Activated naive CD4-positive, alpha-beta T cell treated with anti-CD3 and anti-CD28 coated beads, Interleukin-2, amount 50 U/mL, for 24 hours (primary cell): ENCODE results near the gene TLR10.
"Not testable (repeated sequence)": the region's sequence is repeated elsewhere in the genome, so short reads cannot be mapped to it uniquely, and the experiment has no call there.

Experiments used
- H3K27ac Mint-ChIP-seq: one replicate; pipeline ENCODE4 v1.8.0; 2021; ENCODE audit warnings: mild to moderate bottlenecking, mixed read lengths
- H3K27me3 Mint-ChIP-seq: one replicate; pipeline ENCODE4 v1.8.0; 2021; ENCODE audit warnings: mixed read lengths
- H3K36me3 Mint-ChIP-seq: one replicate; pipeline ENCODE4 v1.8.0; 2021; ENCODE audit warnings: mixed read lengths
- H3K4me1 Mint-ChIP-seq: one replicate; pipeline ENCODE4 v1.8.0; 2021; ENCODE audit warnings: mixed read lengths
- H3K4me3 Mint-ChIP-seq: one replicate; pipeline ENCODE4 v1.8.0; 2021; ENCODE audit warnings: mild to moderate bottlenecking, mixed read lengths
- H3K9me3 Mint-ChIP-seq: one replicate; pipeline ENCODE4 v1.8.0; 2021; ENCODE audit warnings: mixed read lengths

Gene TLR10

DNA sequence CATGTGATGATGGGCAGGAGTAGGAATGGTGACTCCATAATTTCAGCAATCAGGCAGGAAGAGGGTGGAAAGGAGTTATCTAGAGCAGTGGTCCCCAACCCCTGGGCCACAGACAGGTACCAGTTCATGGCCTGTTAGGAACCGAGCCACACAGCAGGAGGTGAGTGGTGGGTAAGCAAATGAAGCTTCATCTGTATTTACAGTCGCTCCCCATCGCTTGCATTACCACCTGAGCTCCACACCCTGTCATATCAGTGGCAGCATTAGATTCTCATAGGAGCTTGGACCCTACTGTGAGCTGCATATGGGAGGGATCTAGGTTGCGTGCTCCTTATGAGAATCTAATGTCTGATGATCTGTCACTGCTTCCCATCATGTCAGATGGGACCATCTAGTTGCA lies 1.4 kb upstream of the TLR10 start:
- peak overlapping the region; percentile 5 for H3K27ac Mint-ChIP-seq
- H3K9me3 Mint-ChIP-seq, result no peaks in the 10 kb centered on the region
- no peak overlapping the region for H3K4me3 Mint-ChIP-seq
- H3K36me3 Mint-ChIP-seq, result no peaks in the 10 kb centered on the region
- H3K27me3 Mint-ChIP-seq, result no peaks in the 10 kb centered on the region
- H3K4me1 Mint-ChIP-seq, result peaks cover 5% of the 10 kb centered on the region

DNA sequence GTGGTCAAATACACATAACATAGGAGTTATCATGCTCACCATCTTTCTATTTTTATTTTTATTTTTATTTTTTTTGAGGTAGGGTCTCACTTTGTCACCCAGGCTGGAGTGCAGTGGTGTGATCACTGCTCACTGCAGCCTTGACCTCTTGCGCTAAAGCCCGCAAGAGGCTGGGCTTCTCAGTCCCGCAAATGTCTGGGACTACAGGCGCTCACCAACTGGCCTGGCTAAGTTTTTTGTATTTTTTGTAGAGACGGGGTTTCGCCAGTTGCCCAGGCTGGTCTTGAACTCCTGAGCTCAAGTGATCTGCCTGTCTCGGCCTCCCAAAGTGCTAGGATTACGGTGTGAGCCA lies 295 bp upstream of the TLR10 start:
- Mint-ChIP-seq H3K9me3 (no peaks in the 10 kb centered on the region), H3K27me3 (no peaks in the 10 kb centered on the region), H3K36me3 (no peaks in the 10 kb centered on the region), H3K4me3 (no peak overlapping the region), H3K27ac (no peak overlapping the region), H3K4me1 (peaks cover 5% of the 10 kb centered on the region)

DNA sequence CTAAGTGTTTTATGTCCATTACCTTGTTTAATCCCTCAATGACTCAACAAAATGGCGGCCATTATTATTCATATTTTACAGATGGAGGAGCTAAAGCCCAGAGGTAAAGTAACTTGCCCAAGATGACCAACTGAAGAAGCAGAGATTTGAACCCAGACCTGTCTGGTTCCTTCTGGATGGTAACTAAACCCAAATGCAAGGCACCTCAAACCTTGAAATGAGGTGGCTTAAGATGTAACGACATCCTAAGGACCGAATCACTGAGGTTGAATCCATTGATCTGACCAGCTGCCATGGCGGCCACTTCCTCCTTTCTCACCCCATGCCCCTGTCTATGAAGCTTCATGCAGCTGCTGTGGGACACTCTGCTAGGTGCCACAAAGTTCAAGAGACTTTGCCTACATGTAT lies 932 bp downstream of the TLR10 start:
- Mint-ChIP-seq H3K27ac (no peak overlapping the region), H3K9me3 (peaks cover 5% of the 10 kb centered on the region), H3K36me3 (peaks cover 3% of the 10 kb centered on the region), H3K27me3 (peaks cover 1% of the 10 kb centered on the region), H3K4me1 (peaks cover 5% of the 10 kb centered on the region), H3K4me3 (no peak overlapping the region)

DNA sequence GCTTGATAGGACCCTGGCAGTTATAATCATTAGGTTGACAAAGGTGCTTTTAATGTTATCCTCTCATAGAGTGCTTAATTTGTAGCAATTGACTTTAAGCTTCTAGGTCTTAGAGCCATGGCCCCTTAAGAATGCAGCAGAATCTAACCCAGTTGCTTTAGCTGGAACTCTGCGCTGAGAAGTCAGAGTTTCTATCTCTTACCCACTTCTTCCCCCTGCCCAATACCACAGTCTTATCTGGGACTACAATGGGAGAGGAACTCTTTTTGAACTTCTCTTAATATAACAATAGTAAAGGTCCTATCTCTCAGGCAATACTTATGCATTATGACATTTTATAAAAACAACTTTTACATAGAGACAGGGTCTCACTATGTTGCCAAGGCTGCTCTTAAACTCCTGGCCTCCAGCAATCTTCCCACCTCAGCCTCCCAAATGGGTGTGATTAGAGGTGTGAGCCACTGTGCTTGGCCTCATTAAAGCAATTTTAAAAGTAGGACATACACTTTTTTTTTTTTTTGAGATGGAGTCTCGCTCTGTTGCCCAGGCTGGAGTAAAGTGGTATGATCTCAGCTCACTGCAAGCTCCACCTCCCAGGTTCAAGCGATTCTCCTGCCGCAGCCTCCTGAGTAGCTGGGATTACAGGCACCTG lies 1.8 kb downstream of the TLR10 start:
- Mint-ChIP-seq H3K36me3 (peaks cover 4% of the 10 kb centered on the region), H3K9me3 (peaks cover 6% of the 10 kb centered on the region), H3K27ac (no peak overlapping the region), H3K4me3 (no peak overlapping the region), H3K27me3 (peaks cover 1% of the 10 kb centered on the region), H3K4me1 (peaks cover 5% of the 10 kb centered on the region)

DNA sequence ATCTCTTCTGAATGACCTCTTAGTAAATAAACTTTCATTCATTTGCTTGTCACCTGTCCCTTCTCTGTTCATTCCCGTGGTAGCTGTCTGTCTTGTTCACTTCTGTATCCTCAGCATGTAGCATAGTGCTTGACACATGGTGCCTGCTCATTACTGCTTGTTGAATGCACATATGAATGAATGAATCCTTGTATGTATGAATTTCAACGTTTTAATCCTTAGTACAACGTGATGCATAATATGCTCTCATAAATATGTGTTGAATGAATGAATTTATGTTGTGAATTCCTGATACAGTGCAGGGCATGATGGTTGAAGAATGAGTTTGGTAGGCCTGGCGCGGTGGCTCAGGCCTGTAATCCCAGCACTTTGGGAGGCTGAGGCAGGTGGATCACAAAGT lies 3.0 kb downstream of the TLR10 start:
- no peak overlapping the region for H3K4me3 Mint-ChIP-seq
- H3K27me3 Mint-ChIP-seq, result peaks cover 1% of the 10 kb centered on the region
- H3K36me3 Mint-ChIP-seq, result peaks cover 4% of the 10 kb centered on the region

DNA sequence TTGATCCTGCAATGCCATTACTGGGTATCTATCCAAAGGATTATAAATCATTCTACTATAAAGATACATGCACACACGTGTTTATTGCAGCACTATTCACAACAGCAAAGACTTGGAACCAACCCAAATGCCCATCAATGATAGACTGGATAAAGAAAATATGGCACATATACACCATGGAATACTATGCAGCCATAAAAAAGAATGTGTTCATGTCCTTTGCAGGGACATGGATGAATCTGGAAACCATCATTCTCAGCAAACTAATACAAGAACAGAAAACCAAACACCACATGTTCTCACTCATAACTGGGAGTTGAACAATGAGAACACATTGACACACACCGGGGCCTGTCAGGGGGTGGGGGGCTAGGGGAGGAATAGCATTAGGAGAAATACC lies 4.9 kb downstream of the TLR10 start:
- not testable (repeated sequence) for H3K27ac Mint-ChIP-seq, H3K9me3 Mint-ChIP-seq, H3K4me3 Mint-ChIP-seq, H3K27me3 Mint-ChIP-seq, H3K36me3 Mint-ChIP-seq, H3K4me1 Mint-ChIP-seq

More for the DNA sequence above, 3.0 kb downstream of the TLR10 start:
- peaks cover 5% of the 10 kb centered on the region for H3K4me1 Mint-ChIP-seq
- H3K9me3 Mint-ChIP-seq, result peaks cover 6% of the 10 kb centered on the region
- H3K27ac Mint-ChIP-seq, result no peak overlapping the region

DNA sequence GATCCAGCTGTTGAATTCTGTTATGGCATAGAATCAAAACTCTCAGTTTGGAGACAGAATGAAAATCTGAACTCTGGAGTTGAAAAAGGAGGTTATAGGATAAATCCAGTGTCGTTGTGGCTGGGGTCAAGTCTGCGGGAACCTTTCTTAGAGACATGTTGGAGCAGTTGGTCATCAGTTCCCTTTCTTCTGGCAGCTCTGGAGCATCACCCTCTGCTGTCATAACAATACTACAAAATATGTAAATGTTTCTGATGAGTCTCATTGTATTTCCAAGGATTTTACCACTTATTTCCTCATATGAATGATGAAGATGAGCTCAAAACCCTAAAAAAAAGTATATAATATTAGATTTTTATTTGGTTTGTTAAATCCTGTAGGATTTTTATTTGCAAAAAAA lies 7.5 kb downstream of the TLR10 start:
- peaks cover 4% of the 10 kb centered on the region for H3K36me3 Mint-ChIP-seq
- peaks cover 9% of the 10 kb centered on the region for H3K9me3 Mint-ChIP-seq
- H3K4me1 Mint-ChIP-seq, result no peaks in the 10 kb centered on the region
- no peak overlapping the region for H3K4me3 Mint-ChIP-seq
- H3K27ac Mint-ChIP-seq, result no peak overlapping the region
- peaks cover 1% of the 10 kb centered on the region for H3K27me3 Mint-ChIP-seq

DNA sequence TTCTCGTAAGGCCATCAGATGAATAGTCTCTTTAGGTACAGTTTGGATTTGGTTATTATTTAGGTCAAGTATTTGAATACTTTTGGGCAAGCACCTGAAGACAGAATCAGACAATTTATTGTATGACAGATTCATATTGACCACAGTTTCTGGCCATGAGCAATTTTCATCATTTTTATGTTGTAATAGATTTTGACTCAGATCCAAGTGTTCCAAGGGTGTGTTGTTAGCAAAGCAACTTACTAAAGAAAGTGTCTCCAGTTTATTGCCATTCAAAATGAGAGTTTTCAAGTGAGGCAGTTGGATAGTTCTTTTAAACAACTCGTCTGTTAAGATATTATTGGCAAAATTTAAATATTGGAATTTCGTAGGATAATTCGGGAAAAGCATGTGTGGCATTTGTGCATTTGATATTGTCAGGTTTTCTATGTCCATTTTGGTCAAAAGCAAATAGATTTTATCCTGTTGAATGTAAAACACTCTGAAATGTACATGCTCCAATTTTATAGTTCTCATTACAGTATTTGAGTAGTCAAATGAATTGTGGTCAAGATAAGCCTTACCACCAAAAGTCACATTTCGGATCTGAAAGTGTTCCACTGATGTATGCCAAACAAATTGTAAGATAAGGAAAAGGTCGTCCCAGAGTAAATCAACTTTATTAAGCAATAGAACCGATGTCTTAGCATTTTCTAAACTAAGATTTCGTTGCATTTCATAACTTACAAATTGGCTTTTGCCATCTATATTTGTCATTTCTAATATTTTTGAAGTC lies 8.4 kb downstream of the TLR10 start:
- peaks cover 9% of the 10 kb centered on the region for H3K9me3 Mint-ChIP-seq
- H3K27me3 Mint-ChIP-seq, result peaks cover 1% of the 10 kb centered on the region
- no peaks in the 10 kb centered on the region for H3K4me1 Mint-ChIP-seq
- no peak overlapping the region for H3K4me3 Mint-ChIP-seq
- no peak overlapping the region for H3K27ac Mint-ChIP-seq
- H3K36me3 Mint-ChIP-seq, result peaks cover 4% of the 10 kb centered on the region

DNA sequence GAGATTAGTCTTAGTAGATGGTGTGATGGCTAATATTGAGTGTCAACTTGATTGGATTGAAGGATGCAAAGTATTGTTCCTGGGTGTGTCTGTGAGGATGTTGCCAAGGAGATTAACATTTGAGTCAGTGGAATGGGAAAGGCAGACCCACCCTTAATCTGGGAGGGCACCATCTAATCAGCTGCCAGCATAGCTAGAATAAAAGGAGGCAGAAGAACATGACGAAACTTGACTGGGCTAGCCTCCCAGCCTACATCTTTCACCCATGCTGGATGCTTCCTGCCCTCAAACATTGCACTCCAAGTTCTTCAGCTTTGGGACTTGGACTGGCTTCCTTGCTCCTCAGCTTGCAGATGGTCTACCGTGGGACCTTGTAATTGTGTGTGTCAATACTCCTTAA lies 12.5 kb downstream of the TLR10 start:
- not testable (repeated sequence) for H3K9me3 Mint-ChIP-seq, H3K4me1 Mint-ChIP-seq, H3K36me3 Mint-ChIP-seq, H3K4me3 Mint-ChIP-seq, H3K27me3 Mint-ChIP-seq, H3K27ac Mint-ChIP-seq

DNA sequence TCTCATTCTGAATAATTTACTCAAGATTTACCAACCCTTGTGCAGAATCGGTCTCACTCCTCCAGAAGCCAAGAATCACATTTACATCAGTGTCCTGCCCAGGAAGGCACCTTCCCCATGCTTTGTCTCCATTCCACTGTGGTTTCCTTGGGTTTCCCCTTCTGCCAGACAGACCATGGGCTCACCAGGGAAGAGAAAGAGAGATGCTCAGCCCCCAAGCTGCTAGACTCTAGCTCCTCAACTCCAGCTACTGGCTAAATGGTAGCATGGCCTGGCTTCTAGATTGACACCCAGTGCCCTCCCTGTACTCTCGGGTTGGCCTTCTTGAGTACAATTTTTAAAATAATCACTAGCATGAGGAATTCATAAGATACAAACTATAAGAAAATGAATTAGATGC lies 12.9 kb downstream of the TLR10 start:
- H3K27ac Mint-ChIP-seq, result no peak overlapping the region
- no peak overlapping the region for H3K4me3 Mint-ChIP-seq
- H3K27me3 Mint-ChIP-seq, result no peaks in the 10 kb centered on the region
- peaks cover 2% of the 10 kb centered on the region for H3K36me3 Mint-ChIP-seq
- H3K4me1 Mint-ChIP-seq, result no peaks in the 10 kb centered on the region
- H3K9me3 Mint-ChIP-seq, result peaks cover 9% of the 10 kb centered on the region

DNA sequence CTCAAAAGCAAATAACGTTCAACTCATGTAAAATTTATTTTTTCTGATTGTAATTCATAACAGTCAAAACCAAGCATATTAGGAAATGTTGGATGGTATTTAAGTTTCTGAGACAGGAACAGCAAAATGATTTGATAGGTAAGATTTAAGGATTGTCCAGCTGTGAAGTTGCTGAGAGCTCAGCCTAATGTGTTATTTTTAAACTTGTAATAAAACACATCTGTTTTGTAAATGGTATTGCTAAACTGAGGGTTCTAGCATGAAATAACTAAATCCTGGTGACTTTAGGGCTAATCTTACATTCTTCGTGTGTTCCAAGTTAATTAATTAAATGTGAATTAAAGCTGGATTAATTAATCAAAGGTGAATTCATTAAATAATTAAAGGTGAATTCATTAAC lies 13.3 kb downstream of the TLR10 start:
- Mint-ChIP-seq H3K27ac (no peak overlapping the region), H3K9me3 (peaks cover 8% of the 10 kb centered on the region), H3K4me3 (no peak overlapping the region), H3K36me3 (peaks cover 2% of the 10 kb centered on the region), H3K4me1 (no peaks in the 10 kb centered on the region), H3K27me3 (no peaks in the 10 kb centered on the region)

DNA sequence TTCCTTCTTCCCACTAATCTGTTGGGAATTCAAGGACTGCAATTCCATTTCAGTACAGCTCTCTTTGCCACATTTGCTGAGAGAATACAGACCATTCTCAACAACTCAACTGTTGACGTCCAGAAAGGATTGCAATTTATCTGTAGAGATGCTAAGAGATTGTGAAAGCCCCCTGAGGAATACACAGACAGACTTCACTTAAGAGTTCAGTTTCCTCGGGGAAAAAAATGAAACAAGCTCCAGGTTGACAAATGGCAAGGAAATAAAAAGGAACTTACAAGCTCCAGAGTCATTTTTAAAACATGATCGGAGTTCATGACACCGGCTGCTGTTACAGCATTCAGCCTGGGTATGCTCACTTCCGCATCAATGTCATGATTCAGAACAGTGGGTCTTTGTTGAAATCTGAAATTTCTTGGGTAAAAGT lies 13.8 kb downstream of the TLR10 start:
- H3K4me3 Mint-ChIP-seq, result no peak overlapping the region
- H3K36me3 Mint-ChIP-seq, result peaks cover 2% of the 10 kb centered on the region
- H3K27ac Mint-ChIP-seq, result no peak overlapping the region
- H3K4me1 Mint-ChIP-seq, result no peaks in the 10 kb centered on the region
- H3K27me3 Mint-ChIP-seq, result no peaks in the 10 kb centered on the region
- H3K9me3 Mint-ChIP-seq, result peaks cover 6% of the 10 kb centered on the region

DNA sequence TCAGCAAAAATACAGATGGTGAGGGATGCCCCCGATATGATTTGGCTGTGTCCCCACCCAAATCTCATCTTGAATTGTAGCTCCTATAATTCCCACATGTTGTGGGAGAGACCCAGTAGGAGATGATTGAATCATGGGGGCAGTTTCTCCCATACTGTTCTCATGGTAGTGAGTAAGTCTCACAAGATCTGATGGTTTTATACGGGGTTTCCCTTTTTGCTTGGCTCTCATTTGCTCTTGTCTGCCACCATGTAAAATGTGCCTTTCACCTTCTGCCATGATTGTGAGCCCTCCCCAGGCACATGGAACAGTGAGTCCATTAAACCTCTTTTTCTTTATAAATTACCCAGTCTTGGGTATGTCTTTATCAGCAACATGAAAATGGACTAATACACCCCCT lies 15.8 kb downstream of the TLR10 start:
- not testable (repeated sequence) for H3K27ac Mint-ChIP-seq, H3K4me1 Mint-ChIP-seq, H3K36me3 Mint-ChIP-seq, H3K27me3 Mint-ChIP-seq, H3K4me3 Mint-ChIP-seq, H3K9me3 Mint-ChIP-seq

DNA sequence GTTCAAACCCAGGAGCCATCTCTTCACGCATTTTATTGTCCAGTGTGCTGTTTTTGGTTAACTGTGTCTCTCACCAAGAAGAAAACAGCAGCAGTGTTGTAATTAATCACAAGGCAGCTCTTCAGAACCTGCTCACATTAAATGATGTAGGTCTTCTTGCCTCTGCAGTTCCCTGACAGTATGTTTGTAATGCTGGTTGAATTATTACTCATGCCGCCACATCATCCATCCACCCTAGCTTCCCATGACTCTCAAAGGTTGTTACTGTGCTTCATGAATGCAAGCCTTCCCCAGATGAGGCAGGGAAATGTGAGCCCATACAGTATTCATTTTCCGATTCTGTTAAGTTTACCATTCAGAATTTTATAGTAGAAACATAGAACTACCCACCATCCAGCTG lies 17.4 kb downstream of the TLR10 start:
- H3K9me3 Mint-ChIP-seq, result peaks cover 6% of the 10 kb centered on the region
- H3K4me3 Mint-ChIP-seq, result no peak overlapping the region
- peaks cover 15% of the 10 kb centered on the region for H3K4me1 Mint-ChIP-seq
- no peak overlapping the region for H3K27ac Mint-ChIP-seq
- H3K27me3 Mint-ChIP-seq, result no peaks in the 10 kb centered on the region
- H3K36me3 Mint-ChIP-seq, result peaks cover 2% of the 10 kb centered on the region

DNA sequence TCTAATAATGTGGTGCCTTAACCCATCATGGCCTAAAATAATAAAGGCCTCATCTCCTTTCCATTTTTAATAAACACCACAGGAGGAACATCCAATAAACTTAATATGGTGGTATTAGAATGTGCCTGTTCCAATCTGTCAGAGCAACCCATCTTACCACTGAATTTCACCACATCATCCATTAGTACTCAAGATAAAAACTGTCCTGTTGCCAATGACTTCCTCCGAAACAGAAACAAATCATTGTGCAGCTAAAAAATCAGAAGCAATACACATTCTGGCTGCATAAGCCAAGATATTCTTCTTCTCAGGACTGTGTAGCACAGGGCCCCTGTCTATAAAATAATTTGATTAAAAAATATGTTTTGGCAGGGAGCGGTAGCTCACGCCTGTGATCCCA lies 18.5 kb downstream of the TLR10 start:
- H3K27ac Mint-ChIP-seq, result no peak overlapping the region
- no peak overlapping the region for H3K4me3 Mint-ChIP-seq
- no peaks in the 10 kb centered on the region for H3K27me3 Mint-ChIP-seq
- H3K4me1 Mint-ChIP-seq, result peaks cover 18% of the 10 kb centered on the region
- peaks cover 2% of the 10 kb centered on the region for H3K36me3 Mint-ChIP-seq
- H3K9me3 Mint-ChIP-seq, result peaks cover 6% of the 10 kb centered on the region

DNA sequence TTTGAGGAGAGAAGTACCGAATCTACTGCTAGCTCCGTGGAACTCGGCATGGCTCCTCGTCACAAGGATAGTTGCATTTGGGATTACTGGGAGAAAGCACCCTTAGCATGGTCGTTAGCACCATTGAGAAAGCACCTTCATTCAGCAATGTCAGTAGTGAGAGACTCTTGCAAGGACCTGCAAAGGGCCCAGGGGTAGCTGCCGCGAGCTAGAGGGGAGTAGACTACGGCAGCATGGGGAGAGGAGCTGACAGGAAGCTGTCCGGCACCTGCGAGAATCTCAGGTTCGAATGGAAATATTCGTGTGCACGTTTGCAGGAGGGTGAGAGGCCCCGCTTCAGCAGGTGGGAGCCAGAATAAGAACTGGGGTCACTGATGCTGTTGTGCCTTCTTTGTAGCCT lies 20.2 kb downstream of the TLR10 start:
- Mint-ChIP-seq H3K9me3 (peaks cover 5% of the 10 kb centered on the region), H3K36me3 (peaks cover 2% of the 10 kb centered on the region), H3K27me3 (no peaks in the 10 kb centered on the region), H3K4me1 (peaks cover 20% of the 10 kb centered on the region), H3K27ac (no peak overlapping the region), H3K4me3 (no peak overlapping the region)

DNA sequence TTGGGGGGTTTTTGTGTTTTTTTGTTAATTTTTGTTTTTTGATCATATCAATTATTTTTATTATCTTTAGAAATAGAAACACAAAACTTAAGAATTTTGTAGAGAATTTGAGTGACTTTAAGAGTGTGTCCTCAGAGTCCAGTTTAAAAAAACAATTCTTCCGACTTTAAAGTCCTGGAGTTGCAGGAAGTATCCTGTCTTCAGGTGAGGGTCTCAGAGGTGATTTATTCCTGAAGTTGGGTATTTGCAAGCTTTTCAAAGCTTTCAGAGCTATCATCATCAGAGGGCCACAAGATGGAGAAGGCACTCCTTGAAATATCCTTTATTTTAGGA lies 23.0 kb downstream of the TLR10 start:
- Mint-ChIP-seq H3K27ac (no peak overlapping the region), H3K9me3 (no peaks in the 10 kb centered on the region), H3K36me3 (no peaks in the 10 kb centered on the region), H3K27me3 (no peaks in the 10 kb centered on the region), H3K4me3 (no peak overlapping the region), H3K4me1 (peaks cover 20% of the 10 kb centered on the region)
